Activated CD8-positive, alpha-beta memory T cell treated with anti-CD3 and anti-CD28 coated beads for 24 hours (primary cell): Measurements from ENCODE around the gene ELF1.
"Not testable (repeated sequence)": the region's sequence is repeated elsewhere in the genome, so short reads cannot be mapped to it uniquely, and the experiment has no call there.

Experiments
- DNase-seq: peaks from one replicate; pipeline ENCODE4 v3.0.0-alpha.2; 2020

ELF1 gene

DNA sequence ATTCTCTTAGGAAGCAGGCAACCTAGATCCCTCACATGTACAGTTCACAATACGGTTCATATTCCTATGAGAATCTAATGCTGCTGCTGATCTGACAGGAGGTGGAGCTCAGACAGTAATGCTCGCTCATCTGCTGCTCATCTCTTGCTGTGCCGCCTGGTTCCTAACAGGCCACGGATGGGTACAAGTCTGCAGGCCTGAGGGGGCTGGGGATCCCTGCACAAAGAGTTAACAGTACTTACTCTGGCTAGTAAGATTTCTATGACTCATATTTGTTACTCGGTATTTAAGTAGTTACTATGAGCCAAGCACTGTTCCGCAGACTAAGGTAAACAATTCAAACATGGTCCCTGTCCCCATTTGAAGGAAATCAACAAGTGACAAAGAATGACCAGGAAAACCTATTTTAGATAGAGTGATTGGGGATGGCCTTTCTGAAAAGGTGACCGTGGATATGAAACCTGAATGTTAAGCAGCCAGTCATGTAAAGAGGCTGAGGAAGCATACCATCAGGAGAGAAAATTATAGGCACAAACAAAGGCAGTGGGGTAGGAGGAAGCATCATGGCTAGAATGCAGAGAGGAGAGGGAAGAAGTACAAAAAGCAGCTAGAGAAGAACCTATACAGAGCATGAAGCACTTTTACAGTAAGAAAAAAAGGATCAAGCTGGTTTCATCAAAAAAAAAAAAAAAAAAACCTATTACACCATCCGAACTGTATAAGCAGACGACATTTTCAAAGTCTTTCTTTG lies 21.6 kb upstream of the ELF1 start:
- no peak for DNase-seq

DNA sequence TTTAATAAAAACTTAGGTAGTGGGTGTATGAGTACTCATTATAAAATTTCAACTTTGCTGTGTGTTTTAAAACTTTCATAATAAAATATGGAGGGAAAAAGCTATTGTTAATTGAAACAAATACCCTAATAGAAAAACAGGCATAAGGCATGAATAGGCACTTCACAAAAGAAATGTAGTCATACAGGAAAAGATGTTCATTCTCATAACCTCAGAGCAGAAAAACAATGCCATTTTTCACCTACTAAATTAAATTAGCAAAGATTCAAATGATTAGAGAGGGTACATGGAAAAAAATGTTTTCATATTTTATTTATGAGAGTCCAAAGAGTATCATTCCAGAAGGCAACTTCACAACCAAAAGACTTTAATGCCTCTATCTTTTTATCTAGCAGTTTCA lies 20.6 kb upstream of the ELF1 start:
- DNase-seq, result no peak

DNA sequence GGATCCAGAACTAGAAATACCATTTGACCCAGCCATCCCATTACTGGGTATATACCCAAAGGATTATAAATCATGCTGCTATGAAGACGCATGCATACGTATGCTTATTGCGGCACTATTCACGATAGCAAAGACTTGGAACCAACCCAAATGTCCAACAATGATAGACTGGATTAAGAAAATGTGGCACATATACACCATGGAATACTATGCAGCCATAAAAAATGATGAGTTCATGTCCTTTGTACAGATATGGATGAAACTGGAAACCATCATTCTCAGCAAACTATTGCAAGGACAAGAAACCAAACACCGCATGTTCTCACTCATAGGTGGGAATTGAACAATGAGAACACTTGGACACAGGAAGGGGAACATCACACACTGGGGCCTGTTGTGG lies 17.4 kb upstream of the ELF1 start:
- not testable (repeated sequence) for DNase-seq

DNA sequence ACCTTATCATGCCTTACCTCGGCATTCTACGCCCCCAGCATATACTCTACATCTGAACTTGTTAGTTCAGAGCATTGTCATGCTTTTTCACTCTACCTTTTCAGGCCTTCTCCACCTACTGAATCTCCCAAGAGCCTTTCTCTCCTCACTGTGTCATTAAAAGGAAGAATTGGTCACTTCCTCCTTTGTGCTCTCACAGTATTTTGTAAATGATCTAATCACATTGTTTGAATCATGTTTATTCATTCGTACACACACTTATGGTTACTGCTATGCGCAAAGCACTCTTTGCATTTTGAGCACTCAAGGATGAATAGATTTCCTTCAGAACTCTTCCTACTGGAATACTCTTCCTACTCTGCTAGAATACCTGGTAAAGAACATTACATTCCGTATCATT lies 15.8 kb upstream of the ELF1 start:
- DNase-seq, result no peak

DNA sequence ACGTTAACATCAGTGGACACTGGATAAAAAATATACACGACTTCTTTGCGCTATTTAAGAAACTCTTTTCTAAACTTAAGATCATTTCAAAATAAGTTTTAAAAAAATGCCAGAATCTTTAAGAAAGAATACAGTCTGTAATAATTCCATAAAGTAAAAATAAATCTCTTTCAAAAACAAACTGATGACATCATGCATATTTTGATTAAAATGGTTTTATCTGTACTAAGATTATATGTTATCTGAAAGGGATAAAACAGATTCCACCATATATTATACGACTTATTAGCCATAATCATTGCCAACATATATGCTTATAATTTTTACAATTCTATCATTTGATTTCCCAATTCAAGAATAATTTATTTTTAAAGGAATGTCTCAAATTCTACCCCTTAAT lies 15.3 kb upstream of the ELF1 start:
- no peak for DNase-seq

DNA sequence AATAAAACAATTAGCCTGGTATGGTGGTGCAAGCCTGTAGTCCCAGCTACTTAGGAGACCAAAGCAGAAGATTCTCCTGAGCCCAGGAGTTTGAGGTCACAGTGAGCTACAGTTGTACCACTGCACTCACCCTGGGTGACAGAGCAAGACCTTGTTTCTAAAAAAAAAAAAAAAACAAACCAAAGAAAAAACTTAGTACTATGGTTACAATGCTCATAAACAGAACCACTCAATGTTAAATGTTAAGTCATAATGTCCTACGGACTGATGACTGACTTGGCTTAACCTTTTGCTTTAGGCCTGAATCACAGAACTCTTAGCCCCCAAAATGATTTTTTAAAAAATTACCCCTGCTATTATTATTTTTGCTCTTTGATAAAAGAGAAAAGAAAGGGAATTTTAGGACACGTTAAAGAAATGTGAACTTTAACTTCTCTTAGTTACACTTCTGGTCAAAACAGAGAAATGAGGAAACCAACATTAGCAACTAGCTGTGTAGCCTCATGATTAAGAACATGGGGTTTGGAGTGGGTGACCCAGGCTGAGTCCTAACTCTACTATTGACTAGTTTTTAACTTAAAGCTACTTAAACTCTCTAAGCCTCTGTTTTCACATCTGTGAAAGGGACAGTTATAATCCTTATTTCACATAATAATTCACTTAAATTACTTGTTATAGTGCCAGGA lies 13.7 kb upstream of the ELF1 start:
- no peak for DNase-seq

DNA sequence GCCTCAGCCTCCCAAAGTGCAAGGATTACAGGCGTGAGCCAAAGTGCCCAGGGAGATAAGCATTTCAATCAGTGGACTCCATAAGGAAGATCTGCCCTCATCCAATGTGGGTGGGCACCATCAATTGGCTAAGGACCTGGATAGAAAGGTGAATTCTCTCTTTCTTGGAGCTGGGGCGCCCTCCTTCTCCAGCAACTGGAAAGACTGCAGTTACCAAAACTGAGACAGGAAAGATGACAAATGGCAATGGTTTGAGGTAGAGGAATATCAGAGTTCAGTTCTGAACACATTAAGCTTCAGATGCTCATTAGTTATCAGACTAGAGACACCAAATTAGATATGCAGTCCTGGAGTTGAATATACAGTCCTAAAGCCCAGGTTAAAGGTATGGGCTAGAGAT lies 10.5 kb upstream of the ELF1 start:
- DNase-seq, result no peak

DNA sequence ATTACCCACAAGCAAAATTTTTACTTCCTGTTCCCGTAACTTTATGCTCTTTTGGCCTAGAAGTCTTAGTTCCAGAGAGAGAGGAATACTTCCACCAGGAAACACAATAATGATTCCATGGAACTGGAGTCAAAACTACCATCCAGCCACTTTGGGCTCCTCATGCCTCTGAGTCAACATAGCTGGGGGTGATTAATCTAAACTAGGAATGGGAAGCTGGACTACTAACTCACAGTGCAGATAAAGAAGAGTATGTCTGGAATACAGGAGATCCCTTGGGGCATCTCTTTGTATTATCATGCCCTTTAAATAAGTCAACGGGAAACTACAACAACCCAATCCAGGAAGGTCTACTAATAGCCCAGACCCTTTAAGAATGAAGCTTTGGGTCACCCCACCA lies 8.9 kb upstream of the ELF1 start:
- no peak for DNase-seq

DNA sequence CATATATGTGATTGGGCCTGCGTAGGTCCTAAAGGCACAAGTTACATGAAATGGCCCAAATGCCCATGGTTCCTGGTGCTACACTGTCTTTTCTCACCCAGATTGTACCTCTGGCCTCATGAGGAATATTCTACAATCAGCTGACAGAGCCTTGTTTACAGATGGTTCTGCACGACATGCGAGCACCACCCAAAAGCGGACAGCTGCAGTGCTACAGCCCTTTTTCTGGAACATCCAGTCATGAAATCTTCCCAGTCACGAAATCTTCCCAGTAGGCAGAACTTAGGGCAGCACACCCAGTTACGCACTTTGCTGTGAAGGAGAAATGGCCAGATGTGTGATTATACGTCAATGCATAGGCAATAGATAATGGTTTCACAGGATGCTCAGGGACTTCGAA lies 7.7 kb upstream of the ELF1 start:
- DNase-seq, result no peak

DNA sequence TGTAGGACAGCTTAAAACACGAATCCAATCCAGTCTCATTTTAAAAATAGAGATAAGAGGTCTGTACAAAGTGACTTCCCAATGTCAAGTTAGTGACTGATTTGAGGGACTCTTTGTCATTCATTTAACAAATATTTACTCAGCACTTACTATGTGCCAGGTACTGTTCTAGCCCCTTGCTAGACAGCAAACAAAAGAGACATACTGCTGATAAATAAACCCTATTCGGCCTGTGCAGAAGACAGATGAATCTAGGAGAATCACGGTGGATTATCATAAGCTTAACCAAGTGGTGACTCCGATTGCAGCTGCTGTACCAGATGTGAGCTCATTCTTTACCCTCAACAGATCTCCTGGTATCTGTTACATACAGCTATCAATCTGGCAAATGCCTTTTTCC lies 6.4 kb upstream of the ELF1 start:
- no peak for DNase-seq

DNA sequence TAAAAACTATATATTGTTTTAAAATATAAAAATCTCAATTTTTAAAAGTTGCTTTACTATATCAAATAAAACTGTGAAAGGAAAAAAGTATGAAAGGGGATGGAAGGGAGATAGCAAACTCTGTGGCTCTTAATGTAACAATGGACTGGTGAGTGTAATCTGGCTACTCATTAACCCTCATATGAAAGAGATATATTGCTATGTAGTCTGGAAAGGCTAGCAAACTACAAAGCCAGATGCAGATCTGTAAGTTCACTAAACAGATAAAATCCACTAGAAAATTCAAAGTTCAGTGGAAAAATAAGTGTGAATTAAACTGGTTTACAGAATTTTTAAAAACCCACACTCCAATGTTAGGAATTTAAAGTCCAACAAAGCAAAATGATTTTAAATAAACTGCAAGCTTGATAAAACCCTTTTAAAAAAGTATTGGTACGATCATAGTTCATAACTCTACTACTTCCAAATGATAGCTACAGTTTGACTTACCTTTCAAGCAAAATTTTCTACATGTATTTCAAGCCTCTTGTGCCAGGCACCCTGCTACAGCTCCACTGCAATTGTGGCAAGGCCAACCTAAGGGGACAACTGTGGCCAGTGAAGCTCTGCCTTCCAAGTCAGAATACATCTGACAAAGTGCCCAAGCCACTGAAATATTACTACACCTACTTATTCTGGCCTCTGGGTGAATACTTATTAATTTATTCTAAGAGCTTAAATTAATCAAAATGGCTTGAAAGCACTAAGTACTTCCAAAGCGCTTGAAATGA lies 647 bp upstream of the ELF1 start:
- no peak for DNase-seq

DNA sequence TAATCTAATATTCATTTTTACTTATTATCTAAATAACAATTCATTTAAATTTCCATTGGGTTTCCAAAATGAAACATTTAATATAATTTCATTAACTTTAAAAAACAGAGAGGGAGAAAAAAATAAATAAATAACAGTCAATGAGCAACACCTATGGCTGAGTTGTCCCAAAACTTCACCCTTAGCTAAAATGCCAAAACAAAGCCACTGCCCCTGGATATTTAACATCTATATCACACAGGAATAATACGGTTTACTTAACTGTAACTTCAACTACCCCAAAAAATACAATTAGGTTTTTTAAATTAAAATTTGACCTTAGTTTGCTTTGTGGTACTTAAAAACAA lies 541 bp downstream of the ELF1 start:
- no peak for DNase-seq

DNA sequence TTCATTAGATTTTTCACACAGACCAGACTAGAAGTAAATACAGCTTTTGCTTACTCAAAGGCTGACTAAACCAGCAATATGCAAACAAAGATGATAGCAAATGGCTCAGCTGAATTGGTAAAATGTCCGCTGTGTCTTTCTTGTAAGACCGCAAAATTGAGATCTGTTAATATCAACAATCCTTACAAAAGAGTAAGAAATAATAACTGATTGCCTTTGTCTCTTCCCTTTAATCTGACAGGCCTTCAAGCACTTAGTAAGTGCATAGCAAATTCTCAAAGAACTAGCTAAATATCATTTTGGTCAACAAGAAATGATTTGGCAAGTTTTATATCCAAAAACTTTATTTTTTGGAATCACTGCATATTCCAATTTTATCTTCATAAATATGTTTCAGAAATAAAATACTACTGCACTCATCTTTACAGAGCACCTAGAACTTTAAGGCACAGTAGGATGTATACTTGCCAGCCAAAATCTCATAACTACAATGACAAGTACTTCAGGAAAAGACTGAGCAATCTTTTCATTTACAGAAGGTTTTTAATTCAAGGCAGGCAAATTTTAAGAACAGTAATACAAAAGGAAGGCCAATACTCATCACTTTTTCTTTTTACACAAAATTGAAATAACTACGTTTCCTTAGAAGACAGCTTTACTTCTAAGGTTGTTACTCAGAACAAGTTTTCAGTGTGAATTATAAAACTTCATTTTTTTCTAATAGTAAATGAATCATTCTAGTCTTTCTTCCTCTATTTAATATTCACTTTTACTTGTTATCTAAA lies 1.1 kb downstream of the ELF1 start:
- no peak for DNase-seq

DNA sequence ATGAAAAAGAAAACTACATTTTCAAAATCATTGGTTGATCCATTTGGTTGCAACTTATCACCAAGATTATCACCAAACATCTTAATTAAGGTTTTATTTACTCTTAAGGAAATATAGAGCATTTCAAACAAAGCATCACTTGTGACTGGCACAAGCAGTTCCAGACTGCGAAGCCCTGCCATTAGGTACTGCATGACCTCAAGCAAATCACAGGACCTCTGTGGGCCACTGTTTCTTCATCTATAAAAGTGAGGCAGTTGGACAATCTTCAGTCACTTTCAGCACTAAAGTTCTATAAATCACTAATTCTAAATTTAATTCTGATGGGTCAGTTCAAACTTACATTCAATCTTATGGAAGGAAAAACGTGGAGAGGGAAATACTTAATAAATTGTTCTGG lies 2.0 kb downstream of the ELF1 start:
- no peak for DNase-seq

DNA sequence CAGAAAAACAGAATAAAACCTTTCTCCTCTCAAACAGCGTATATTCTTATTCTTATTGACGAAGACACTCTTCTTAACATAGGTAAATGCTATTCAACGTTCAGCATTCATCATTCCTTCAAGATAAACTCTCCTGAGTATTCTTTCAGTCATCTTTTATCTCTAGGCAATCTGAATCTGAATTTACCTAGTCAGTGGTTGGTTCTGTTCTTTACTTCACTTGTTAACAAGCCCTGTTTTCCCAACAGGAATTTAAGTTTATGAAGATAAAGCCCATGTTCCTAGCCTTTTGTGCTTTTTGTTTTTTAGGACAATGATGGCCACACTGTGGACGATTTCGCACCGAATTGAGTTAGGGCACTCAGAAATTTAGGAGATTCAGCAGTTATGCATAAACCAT lies 3.2 kb downstream of the ELF1 start:
- DNase-seq, result no peak

DNA sequence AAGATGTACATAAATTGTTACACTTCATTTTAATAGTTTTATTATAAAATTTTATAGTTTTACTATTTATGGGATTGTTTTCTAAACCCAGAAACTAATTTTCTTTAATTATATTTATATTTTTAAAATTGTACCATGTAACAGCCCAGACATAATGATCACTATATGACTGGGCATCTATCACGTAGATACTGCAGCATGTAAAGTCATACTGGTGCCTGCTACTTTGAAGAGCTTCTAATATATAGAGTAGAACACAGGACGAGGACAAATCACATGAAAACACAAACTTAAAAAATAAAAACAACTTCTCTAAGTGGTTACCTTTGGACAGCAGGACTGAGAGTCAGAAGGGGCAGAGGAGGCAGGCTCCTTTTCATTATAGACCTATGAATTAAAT lies 5.3 kb downstream of the ELF1 start:
- DNase-seq, result no peak

DNA sequence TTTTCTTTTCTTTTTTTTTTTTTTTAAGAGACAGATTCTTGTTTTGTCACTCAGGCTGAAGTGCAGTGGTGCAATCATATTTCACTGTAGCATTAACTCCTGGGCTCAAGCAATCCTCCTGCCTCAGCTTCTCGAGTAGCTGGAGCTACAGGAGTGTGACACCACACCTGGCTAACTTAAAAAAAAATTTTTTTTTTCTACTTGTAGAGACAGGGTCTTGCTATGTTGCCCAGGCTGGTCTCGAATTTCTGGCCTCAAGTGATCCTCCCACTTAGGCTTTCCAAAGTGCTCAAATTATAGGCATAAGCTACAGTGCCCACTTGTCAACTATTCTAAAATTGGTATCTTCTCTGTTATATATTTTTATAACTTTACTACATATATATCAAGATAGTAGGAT lies 6.6 kb downstream of the ELF1 start:
- no peak for DNase-seq

DNA sequence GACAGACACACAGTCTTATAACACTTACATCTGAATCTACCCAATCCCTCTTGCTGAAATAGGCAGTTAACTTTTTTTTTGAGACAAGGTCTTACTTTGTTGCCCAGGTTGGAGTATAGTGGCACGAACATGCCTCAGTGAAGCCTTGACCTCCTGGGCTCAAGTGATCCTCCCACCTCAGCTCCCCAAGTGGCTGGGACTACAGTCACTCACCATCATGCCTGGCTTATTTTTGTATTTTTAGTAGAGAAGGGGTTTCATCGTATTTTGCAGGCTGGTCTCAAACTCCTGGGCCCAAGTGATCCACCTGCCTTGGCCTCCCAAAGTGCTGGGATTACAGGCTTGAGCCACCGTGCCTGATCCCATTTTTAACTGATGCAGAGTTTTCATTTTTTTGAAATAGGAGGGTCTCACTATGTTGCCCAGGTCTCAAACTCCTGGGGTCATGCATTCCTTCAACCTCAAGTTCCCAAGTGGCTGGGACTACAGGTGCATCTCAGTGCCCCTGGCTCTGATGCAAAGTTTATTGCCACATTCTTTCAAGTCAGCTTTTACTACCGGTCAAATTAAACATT lies 7.6 kb downstream of the ELF1 start:
- DNase-seq, result no peak

DNA sequence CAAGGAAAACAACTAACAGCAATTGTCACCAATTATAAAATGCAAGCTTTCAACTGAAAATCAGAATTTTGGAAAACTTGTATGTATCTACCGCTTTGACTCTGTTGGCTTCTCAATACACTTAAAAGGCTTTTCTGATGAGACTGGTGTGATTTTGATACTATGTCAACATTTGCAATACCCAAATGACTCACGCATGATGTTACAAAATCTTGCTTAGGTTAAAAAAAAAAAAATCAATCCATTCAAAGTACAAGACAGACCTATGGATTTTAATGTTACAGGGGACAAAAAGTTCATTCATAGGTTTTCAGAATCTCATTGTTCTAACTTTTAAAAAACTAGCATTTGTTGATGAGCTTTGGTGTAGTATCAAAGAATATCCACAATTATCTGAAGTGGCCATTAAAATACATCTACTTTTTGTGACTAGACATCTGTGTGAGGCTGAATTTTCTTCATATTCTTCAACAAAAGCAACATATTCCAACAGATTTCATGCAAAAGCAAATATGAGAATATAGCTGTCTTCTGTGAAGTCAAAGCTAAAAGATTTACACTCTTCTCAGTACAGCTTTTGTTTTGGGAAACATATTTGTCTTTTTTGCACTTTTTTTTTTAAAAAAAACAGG lies 10.7 kb downstream of the ELF1 start:
- no peak for DNase-seq

DNA sequence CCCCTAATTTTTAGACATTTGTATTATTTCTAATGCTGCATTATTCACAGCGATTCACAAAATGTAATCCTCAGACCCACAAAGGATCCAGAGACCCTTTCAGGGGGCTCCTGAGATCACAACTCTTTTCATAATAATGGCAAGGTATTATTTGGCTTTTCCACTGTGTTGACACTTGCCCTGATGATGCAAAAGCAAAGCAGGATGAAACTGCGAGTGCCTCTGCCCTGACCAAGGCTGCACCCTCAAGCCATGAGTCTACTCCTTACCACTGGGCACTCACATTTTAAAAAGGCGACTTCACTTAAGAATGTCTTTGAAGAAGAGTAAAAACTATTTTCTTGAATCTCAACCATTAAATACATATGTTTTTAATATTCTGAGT lies 11.4 kb downstream of the ELF1 start:
- DNase-seq, result no peak

DNA sequence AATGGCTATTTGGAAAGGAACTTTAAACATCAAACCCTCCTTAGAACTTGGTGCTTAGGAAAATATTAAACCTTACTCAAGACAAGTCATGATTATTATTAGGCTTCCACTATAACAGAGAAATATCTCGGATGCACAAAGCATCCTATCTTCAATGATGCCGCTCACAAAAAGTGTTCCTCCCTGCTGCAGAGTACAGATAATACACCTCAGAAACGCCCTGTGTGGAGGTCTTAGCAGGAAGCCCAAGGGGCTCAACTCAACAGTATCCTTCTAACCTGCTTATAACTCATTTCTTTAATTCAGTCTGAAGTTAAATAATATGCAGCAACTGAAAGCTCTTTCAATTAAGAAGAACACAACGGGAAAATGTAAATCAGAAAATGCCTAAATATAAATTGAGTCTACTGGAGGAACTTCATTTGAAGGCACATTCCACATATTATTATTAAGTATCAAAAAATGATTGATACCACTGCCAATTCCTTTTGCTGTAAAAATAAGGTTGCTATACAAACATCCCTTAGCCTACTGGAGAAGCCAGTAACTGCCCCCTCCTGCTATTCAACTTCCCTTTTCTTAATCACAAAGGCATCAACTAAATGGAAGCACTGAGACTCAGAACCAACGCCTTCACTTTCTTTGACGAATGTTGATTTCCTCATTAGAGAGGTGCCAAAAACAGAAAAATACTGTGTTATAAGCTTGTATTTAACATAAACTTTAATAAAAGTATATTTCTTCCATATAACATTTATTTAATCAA lies 12.0 kb downstream of the ELF1 start:
- DNase-seq, result no peak

DNA sequence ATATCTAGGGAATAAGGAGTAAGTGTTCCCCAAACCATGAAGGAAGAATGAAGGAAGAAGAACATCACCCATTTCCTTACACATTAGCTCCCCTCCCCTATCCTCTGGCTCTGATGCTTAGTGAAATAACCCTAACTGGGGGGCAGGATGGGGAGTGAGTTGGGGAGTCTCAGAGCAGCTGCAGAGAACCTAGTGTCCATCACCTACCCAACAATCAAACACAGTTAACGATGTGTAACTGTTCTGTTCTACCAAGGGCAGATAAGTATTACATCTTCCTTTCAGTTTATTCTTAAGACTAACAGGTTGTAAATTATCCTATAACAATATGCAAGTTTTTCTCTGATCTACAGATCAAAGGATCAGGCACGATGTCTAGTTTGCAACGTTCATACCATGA lies 12.8 kb downstream of the ELF1 start:
- no peak for DNase-seq
